ENCODE results near the gene ACOXL.
A peak's percentile ranks its signal among the peaks of the same experiment; 100 is the strongest.
"Not testable (repeated sequence)": the region's sequence is repeated elsewhere in the genome, so short reads cannot be mapped to it uniquely, and the experiment has no call there.

ACOXL gene

DNA sequence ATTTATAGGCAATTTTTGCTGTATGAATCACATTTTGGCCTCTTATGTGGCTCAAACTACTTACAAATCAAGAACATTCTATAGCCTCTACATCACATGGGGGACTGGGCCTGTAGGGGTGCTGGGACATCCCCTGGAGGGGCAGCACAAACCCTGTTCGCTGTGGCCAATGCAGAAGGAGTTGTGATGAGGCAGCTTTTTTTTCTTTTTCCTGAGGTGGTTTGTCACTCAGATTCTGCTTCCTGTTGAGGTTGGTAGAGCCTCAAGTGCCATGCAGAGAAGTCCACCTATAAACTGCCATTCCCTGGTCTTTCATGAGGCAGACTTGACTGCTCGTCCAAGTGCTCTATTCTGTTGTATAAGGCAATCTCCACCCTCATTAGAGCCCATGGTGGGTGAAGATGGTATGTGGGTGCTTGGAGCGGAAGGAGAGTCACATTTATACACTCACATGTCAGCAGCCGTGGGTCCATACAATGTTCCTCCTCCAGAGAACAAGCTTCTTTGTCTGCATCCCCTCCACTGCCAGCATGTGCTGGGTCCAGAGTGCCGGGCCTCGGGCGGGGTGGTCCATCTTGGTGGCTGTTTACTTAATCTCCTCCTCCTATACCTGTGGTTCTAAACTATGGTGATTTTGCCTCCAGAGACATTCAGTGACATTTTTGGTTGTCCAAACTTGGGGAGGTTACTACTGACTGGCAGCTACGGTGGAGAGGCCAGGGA, 120.3 kb downstream of the ACOXL start:
- TF ChIP-seq, protein P1, sequence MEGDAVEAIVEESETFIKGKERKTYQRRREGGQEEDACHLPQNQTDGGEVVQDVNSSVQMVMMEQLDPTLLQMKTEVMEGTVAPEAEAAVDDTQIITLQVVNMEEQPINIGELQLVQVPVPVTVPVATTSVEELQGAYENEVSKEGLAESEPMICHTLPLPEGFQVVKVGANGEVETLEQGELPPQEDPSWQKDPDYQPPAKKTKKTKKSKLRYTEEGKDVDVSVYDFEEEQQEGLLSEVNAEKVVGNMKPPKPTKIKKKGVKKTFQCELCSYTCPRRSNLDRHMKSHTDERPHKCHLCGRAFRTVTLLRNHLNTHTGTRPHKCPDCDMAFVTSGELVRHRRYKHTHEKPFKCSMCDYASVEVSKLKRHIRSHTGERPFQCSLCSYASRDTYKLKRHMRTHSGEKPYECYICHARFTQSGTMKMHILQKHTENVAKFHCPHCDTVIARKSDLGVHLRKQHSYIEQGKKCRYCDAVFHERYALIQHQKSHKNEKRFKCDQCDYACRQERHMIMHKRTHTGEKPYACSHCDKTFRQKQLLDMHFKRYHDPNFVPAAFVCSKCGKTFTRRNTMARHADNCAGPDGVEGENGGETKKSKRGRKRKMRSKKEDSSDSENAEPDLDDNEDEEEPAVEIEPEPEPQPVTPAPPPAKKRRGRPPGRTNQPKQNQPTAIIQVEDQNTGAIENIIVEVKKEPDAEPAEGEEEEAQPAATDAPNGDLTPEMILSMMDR (IDR thresholded peaks at IDR 0.05; ENCODE audit: control insufficient read depth, extremely low read depth, insufficient read depth), result no peak
- DNase-seq (ENCODE audit: low read depth), result no peak
- no peak overlapping the region for H3K4me3 ChIP-seq (ENCODE audit: low read depth, low read length)

DNA sequence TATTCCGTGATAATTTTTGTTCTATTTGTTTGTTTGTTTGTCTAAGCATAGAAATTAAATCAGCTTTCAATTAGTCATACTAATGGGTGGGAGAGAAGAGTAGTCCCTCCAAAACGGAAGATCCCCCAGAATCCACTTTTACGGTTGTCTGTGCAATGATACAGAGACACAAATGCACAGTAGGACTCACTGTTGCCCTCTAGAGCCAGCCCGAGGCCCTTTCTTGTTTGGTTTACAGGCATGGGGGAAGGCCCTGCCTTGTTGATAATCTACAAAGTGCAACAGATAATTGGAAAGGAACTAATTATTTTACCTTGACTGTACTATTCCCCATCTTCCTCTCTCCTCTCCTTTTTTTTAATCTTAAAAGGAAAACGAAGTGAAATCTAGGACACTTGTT, 121.1 kb downstream of the ACOXL start:
- DNase-seq (ENCODE audit: low read depth), result peak; percentile 4
- no peak overlapping the region for H3K4me3 ChIP-seq (ENCODE audit: low read depth, low read length)
- TF ChIP-seq, protein P1 (IDR thresholded peaks at IDR 0.05; ENCODE audit: control insufficient read depth, extremely low read depth, insufficient read depth), result peak; percentile 55

DNA sequence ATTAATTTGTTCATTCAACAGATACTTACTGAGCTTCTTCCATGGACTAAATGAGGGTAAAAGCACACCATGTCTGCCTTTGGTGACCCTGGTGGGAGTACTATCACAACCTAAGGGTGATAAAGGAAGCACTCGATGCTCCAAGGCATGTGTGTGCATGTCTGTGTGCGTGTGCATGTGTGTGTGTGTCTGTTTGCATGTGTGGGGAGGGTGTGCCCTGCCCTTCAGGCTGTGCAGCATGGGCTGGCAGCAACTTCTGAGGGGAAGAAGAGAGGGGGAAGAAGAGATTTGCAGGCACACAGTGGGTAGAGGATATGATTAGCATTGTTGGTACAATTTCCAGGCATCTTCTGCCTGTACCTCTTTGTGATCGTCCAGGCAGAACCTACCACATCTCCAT, 121.6 kb downstream of the ACOXL start:
- TF ChIP-seq, protein P1 (IDR thresholded peaks at IDR 0.05; ENCODE audit: control insufficient read depth, extremely low read depth, insufficient read depth), result no peak
- H3K4me3 ChIP-seq (ENCODE audit: low read depth, low read length), result no peak overlapping the region
- no peak for DNase-seq (ENCODE audit: low read depth)

DNA sequence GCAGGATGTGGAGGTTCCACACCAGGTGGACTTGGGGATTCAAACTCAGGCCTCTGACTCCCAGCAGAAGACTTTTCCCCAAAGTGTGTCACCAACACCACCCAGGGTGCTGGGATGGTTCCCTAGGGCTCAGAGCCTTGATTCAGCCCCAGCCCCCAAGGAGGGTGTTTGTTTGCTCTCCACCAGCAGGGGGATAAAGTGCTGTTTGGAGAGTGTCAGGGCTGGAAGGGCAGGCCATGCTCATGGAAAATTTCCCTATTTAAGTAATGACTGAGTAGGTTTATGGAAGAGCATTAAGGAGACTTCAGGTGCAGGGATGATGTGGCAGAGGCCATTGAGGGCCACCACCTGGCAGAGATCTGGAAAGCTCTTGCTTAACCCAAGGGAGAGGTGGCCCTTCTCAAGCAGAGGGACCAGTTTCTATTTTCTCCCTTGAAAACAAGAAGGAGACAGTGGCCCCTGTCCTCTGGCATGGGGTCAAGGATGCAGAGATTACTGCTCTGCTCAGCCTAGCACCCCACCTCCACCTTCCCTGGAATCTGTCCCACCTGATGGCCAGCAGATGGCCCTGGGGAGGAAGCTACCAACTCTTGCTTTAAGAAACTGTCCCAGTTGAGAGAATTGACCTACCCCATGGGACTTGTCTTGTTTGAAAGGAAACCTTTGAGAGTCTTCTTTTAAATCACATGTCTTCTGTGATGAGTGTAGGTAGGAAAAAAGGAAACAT, 122.1 kb downstream of the ACOXL start:
- no peak overlapping the region for H3K4me3 ChIP-seq (ENCODE audit: low read depth, low read length)
- TF ChIP-seq, protein P1 (IDR thresholded peaks at IDR 0.05; ENCODE audit: control insufficient read depth, extremely low read depth, insufficient read depth), result no peak
- no peak for DNase-seq (ENCODE audit: low read depth)

DNA sequence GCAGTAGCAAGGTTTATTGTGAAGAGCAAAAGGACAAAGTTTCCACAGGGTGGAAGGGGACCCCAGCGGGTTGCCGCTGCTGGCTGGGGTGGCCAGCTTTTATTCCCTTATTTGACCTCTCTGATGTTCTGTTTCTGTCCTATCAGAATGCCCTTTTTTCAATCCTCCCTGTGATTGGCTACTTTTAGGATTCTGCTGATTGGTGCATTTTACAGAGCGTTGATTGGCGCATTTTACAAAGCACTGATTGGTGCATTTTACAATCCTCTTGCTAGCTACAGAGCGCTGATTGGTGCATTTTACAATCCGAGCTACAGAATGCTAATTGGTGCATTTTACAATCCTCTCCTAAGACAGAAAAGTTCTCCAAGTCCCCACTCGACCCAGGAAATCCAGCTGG, 123.5 kb downstream of the ACOXL start:
- H3K4me3 ChIP-seq (ENCODE audit: low read depth, low read length); DNase-seq (ENCODE audit: low read depth): not testable (repeated sequence)

DNA sequence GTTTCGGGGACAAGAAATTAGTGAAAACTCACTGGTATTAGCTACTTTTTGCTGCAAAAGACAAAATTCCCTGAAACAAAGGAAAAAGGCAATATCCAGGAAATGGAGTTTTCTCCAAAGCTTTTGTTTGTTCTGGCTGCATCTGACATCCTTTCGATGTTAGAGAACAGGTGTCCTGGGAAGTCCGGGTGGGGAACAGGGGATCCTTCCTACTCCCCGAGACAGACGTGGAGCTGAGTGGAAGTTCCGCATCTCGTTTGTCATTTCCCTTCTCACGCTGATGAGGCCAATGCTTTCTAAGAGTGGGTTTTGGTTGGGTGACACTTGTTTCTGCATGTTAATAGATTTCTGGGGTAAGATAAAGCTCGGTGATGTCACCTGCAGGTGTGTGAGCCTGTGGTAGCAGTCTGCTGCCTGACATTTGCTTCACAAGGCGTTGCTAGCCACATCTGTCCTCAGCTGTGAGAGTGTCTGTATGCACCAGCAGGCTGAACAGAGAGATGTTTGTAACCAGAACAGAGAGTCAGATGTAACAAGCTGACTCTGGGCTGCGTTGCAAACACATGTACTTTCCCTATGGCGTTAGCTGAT, 125.9 kb downstream of the ACOXL start:
- H3K4me3 ChIP-seq (ENCODE audit: low read depth, low read length), result no peak overlapping the region
- no peak for DNase-seq (ENCODE audit: low read depth)
- TF ChIP-seq, protein P1 (IDR thresholded peaks at IDR 0.05; ENCODE audit: control insufficient read depth, extremely low read depth, insufficient read depth), result no peak

DNA sequence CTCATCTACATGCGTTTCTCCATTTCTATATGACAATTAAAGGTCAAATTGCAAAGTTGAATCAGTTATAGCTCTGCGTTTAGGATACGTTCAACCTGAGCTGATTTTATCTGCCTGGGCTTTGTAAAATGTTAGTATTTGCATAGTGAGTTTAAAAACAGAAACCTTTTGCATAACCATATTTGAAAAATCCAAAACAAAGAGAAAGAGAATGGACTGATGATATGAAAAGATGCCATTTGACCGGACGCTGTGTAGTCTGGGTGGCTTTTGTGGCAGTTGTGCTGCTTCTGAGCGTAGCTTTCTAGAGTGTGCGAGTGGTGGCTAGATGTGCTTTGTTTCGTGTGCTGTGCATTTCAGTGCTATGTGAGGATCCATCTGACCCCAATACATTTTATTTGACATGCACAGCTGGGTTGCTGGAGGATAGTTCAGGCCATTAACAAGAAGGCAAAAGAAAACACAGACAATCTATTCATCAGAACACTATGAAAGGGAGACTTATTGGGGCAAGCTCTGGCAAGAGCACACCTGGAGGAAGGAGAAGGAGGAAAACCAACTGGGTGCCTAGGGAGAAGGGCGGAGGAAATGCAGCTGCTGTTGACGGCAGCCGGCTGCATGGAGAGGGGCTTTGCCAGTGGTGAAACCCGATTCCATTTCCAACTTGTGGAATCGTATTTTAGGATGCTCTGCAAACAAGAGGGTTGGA, 126.8 kb downstream of the ACOXL start:
- no peak for DNase-seq (ENCODE audit: low read depth)
- no peak overlapping the region for H3K4me3 ChIP-seq (ENCODE audit: low read depth, low read length)
- TF ChIP-seq, protein P1 (IDR thresholded peaks at IDR 0.05; ENCODE audit: control insufficient read depth, extremely low read depth, insufficient read depth), result no peak

All from LNCaP clone FGC (cell line).